PFSK-1 (cell line): ENCODE data around the gene SYNRG.

ENCODE experiments used
- POLR2AphosphoS5 ChIP-seq: IDR thresholded peaks from 2 replicates; pipeline ENCODE4 v1.6.1; 2012; ENCODE audit warnings: low read depth, mild to moderate bottlenecking, control low read depth, low read length, moderate library complexity
- REST ChIP-seq, 2 experiments: IDR thresholded peaks; 2 replicates each; pipeline versions ENCODE4 v1.6.1 to v1.8.0; 2011 to 2012; ENCODE audit warnings: low read depth in 2 of 2, low read length in 2 of 2, control low read depth in 1 of 2, inconsistent platforms in 1 of 2, mild to moderate bottlenecking in 1 of 2, moderate library complexity in 1 of 2; ENCODE audit not compliant: insufficient read depth in 1 of 2
- SIN3A ChIP-seq: IDR thresholded peaks from 2 replicates; pipeline ENCODE4 v1.6.1; 2012; ENCODE audit warnings: mild to moderate bottlenecking, low read length, moderate library complexity, borderline replicate concordance; ENCODE audit not compliant: insufficient read depth
- TAF1 ChIP-seq: IDR thresholded peaks from 2 replicates; pipeline ENCODE4 v1.6.1; 2012; ENCODE audit warnings: low read length, control low read depth, borderline replicate concordance; ENCODE audit not compliant: insufficient read depth

GRCh38 chr17:37547986-37548385 lies 61.2 kb downstream of the SYNRG start:
- no peak for TF ChIP-seq SIN3A
- no peak for TF ChIP-seq POLR2AphosphoS5
- TF ChIP-seq TAF1: no peak
- TF ChIP-seq REST (IDR thresholded peaks at IDR 0.05; ENCODE audit: insufficient read depth in 1 of 2, low read depth in 2 of 2, low read length in 2 of 2): no peak
